D721Med (cell line): ENCODE measurements around the gene EVI5L.
A peak's percentile ranks its signal among the peaks of the same experiment; 100 is the strongest.

Experiments used
- DNase-seq: peaks from one replicate; pipeline ENCODE4 v3.0.0; 2011; ENCODE audit warnings: low spot score; ENCODE audit not compliant: insufficient read length
- FAIRE-seq: peaks from 2 replicates; lab custom pipeline; 2011; peaks lifted over from hg19 to GRCh38; lab: Jason Lieb, UNC
- TF ChIP-seq, protein P1 (sequence below): IDR thresholded peaks from 2 replicates; pipeline ENCODE4 v1.5.1; 2012; ENCODE audit warnings: mild to moderate bottlenecking, control low read depth; ENCODE audit not compliant: insufficient read depth; ENCODE audit errors: missing control alignments

EVI5L gene

DNA sequence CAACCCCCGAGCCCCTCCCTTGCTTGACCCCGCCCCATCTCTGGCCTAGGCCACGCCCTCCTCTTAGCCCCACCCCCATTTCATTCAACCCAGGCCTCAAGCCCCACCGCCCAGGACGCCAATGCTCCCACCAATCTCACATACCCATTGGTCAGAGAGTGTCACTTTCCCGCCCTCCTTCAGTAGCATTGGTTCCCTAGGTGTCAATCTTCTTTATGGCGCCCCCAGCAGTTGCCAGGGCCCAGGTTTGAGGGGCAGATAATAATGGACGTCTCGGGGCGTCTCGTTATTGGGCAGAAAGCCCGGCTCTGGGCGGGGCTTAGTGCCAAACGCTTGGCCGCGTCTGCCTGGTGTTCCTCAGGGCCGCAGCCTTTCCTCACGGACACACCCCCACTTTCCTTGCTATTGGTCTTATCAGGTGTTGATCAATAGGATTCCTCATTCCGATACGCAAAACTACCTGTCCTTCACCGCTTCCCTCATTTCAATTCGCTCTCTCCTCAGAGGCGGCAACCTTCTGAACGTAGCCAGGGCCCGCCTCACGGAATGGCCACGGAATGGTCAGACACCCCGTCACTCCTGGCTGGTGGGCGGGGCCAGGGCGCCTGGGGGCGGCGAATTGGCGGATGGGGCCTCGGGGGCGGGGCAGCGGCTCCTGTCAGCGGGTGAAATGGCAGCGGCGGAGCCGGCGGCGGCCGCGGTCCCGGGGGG is at the start of gene EVI5L:
Gene EVI5L, plus strand, starts transcription at position 658 of the 711 bp plus-strand sequence. CDS start 16,325 bp downstream, outside the sequence.
- TF ChIP-seq, protein P1, sequence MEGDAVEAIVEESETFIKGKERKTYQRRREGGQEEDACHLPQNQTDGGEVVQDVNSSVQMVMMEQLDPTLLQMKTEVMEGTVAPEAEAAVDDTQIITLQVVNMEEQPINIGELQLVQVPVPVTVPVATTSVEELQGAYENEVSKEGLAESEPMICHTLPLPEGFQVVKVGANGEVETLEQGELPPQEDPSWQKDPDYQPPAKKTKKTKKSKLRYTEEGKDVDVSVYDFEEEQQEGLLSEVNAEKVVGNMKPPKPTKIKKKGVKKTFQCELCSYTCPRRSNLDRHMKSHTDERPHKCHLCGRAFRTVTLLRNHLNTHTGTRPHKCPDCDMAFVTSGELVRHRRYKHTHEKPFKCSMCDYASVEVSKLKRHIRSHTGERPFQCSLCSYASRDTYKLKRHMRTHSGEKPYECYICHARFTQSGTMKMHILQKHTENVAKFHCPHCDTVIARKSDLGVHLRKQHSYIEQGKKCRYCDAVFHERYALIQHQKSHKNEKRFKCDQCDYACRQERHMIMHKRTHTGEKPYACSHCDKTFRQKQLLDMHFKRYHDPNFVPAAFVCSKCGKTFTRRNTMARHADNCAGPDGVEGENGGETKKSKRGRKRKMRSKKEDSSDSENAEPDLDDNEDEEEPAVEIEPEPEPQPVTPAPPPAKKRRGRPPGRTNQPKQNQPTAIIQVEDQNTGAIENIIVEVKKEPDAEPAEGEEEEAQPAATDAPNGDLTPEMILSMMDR, result no peak
- FAIRE-seq, result peak; percentile 60

DNA sequence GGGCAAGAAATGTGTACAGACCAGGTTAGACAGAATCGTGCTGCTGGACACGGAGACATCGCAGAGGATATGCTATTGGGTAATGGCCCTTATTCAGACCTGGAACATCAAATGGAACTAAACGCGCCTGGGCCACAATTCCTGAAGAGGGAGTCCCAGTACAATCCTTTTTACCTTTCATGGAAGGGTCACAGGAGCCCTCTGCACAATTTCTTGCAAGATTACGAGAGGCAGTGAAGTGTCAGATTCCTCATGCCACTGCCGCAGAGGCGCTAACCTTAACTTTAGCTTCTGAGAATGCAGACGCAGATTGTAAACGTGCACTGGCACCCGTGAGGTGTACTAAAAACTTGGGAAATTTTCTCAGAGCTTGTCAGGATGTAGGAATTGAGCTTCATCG is 48.9 kb upstream of the EVI5L start:
- TF ChIP-seq, protein P1, result no peak
- DNase-seq, result no peak
- no peak for FAIRE-seq

More for the DNA sequence above, at the start of gene EVI5L:
- peak; percentile 99 for DNase-seq

DNA sequence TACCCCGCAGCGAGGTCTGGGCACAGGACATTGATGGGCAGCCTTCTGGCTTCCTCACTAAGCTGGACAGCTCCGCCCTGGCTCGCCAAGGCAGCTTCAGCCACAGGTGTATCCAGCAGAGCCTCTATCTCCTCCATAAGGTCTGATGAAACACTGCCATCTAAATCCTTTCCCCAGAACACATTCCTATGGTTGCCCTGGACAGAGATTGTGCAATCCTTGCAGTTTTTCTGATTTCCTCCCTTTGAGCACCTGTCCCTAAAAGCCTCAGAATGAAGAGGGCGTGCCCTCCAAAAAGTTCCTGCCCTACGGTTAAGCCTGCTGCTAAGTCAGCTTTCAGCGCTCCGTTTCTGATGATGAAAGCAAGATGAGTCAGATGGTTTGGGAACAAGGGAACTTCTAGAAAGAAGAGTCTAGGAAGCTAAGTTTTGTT is 46.0 kb upstream of the EVI5L start:
- no peak for FAIRE-seq
- DNase-seq, result no peak
- TF ChIP-seq, protein P1, result no peak

DNA sequence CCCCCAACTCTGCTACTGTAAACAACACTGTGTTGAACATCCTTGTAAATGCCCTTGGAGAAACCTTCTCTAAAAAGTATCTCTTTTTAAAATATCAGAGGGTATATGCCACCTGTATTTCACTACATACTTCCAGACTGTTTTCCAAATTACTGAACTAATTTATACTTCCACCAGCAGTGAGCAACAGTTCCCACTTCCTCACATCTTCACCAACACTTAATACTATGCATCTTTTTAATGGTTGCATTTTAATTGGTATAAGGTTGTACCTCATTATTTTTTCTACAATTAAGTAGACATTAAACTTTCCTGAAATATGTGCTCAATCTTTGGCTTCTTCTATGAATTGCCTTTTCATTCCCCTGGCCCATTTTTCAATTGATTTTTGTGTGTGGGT is 45.2 kb upstream of the EVI5L start:
- TF ChIP-seq, protein P1, result no peak
- FAIRE-seq, result no peak

DNA sequence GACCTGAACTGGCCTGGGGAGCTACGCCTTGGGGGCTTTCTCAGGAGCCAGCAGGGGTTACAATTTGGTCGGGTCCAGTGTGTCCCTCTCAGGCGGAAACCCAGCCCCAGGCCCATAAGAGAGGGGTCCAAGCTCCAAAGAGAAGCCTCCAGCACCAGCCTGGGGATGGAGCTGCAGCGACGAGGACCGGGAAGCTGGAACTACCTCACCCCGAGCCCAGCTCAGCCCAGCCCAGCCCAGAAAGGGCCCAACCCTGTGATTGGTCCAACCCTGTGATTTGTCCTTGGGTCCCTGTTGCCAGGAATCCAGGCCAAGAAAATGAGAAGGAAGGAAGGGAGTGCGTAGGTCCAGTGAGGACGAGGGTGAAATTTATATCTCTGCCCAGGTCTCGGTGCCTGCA is 42.9 kb upstream of the EVI5L start:
- DNase-seq (no peak), FAIRE-seq (no peak)
- TF ChIP-seq, protein P1, result no peak

More for the DNA sequence above, 45.2 kb upstream of the EVI5L start:
- DNase-seq, result no peak

DNA sequence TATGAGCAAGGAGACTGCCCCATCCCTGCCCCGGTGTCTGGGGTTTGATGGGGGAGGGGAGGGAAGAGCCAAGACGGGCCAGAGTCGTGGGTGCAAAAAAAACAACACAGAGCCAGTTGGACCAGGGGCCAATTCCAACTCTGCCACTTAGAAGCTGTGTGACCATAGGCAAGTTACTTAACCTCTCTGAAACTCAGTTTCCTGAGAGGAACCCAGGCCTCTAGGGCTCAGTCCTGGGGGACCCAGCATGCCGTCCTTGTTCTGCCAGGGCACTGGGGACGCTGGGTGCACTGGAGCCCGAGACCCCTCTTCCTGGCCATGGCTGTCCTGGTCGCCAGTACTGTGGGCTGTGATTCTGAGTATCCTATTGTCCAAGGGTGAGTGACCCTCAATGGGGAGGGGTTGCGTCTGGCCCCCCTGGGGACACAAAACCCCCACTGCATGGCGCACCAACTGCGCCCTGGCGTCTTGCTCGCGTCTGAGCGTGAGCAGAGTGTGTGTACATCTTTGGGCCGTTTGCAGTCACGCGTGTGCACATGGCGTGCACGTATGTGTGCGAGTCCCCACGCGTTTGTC is 42.3 kb upstream of the EVI5L start:
- no peak for DNase-seq
- TF ChIP-seq, protein P1, result no peak

DNA sequence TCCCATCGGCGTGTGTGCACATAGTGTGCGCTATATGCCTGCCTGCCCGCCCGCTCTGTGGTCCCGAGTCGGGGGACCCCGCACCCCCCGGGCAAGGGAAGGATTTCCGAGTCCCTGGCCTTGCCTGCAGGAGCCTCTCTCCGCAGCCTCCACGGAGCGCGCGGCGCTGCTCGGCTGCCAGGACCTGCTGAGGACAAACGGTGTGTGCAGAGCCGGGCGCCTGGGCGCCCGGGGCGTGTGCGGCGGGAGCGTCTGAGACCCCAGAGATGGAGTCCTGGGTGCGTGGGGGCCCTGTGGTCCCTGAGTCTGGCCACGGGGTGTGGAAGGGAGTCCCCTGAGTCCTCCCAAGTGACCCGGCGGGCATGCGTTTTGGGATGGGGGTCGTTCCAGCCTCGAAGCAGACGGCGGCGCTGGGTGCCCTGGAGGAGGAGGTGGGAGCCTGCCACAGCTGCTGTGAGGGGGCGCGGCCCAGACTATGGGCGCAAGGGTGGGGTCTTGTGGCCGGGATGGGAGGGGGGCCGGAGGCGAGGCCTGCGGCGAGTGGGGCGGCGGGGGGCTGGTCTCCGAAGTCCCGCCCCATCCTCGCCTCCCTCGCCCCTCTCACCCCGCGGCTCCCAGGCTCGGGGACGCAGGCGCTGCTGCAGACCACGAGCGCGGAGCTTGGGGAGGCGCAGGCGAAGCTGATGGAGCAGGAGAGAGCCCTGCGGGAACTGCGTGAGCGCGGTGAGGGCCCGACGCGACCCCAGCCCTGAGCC is 41.7 kb upstream of the EVI5L start:
- DNase-seq (no peak), FAIRE-seq (no peak)
- TF ChIP-seq, protein P1, result no peak

More for the DNA sequence above, 42.3 kb upstream of the EVI5L start:
- FAIRE-seq, result no peak
